Measurements from ENCODE around the gene CDC42EP4.

- no peak for TF ChIP-seq ZFX (IDR thresholded peaks at IDR 0.05)
- no peak for TF ChIP-seq CTCF (conservative IDR thresholded peaks at IDR 0.05)
These were observed 27.4 kb downstream of the CDC42EP4 start for GRCh38 chr17:73284354-73284753.
